ENCODE data around the gene MRPL14. TPM values are rescaled to one million over a fixed set of nuclear protein-coding genes. Genes with fewer than 3 reads are reported as not detected.

MRPL14 gene
- total and polyA plus RNA-seq, 2 of the 8 experiments (the other 6 are each of a cell fraction or from before 2014, with no cell fraction given) = 82.0 to 97.1 TPM

GRCh38 chr6:44085219-44085618 lies 42.0 kb downstream of the MRPL14 start (continued):
- TF ChIP-seq CHD7 (IDR thresholded peaks at IDR 0.05; ENCODE audit: insufficient replicate concordance, low read length) = no peak
- TF ChIP-seq FOSL1 (IDR thresholded peaks at IDR 0.05; ENCODE audit: insufficient read depth, low read depth, low read length) = no peak
- TF ChIP-seq EP300 (IDR thresholded peaks at IDR 0.05; ENCODE audit: borderline replicate concordance in 1 of 2, low read depth in 2 of 2, low read length in 2 of 2) = no peak
- no peak for TF ChIP-seq GTF2F1 (IDR thresholded peaks at IDR 0.05; ENCODE audit: borderline replicate concordance, low read depth, low read length)
- no peak for TF ChIP-seq BCL11A (IDR thresholded peaks at IDR 0.05; ENCODE audit: low read depth in 2 of 2, low read length in 2 of 2)
